ENCODE results near the gene IFIT5. TPM values are rescaled to one million over a fixed set of nuclear protein-coding genes. Genes with fewer than 3 reads are reported as not detected.

Gene IFIT5
- total and polyA plus RNA-seq, 9 donors: 7.7 to 13.7 (median 11.1) TPM

DNA sequence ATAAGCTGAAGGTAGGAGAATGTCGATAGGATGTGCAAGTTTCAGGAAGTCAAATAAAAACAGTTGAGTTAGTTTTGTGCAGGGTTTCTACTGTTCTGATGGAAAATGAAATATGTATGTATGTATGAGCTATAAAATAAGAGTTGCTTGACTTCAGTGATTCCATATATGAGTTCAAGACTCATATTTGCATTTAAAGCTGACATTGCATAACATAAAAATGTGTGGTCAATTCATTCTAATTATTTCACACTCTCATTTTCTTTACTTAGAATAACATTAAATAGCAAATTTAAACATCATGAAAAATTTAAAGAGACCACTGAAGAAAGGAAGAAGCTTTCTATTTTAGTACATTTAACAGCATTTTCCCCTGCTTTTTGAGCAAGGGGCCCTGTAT, 37.8 kb downstream of the IFIT5 start:
- DNase-seq: no peak

DNA sequence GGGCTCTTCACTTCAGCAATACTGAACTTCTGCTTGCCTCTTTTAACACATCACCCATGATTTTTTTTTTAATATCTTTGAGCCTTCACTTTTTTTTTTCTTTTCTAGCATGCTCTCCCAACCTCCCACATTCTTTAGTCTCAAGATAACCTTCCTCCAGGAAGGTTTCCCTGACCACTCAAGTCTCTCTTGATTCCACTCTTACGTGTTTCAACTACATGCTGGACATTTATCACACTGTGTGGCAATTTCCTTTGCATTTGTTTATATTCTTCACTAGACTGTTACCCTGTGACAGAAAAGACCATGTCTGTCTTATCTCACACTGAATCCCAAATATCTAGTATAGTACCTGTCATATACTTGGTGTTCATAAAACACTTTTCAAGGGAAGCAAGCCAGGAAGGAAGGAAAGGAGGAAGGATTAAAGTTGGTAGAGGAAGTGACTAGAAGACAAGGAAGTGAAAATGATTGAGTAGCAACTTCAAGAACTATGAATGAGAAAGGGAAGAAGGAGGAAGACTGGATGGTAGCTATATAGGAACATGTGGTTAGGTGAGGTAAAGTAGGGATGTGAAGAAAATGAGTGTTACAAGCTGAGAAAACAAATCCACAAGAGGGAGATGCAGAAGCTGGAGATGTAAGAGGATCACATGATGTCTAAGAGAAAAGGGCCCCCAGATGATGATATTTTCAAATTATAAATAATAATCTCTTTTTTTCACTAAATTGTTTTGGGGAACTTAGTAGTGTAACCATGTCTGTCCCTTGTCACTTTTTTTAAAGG, 40.4 kb downstream of the IFIT5 start:
- H3K4me3 ChIP-seq (ENCODE audit: low read length): no peak overlapping the region
- DNase-seq: no peak
- WGBS (ENCODE audit: insufficient coverage): 67% methylated on average over 1 of the region's 1 CpG

More for the DNA sequence above, 37.8 kb downstream of the IFIT5 start:
- no peak overlapping the region for H3K4me3 ChIP-seq (ENCODE audit: low read length)
- no peaks in the 10 kb centered on the region for H3K9me3 ChIP-seq (replicated peaks; ENCODE audit: control insufficient read depth, low read depth, low read length)
- H3K36me3 ChIP-seq (ENCODE audit: control insufficient read depth, insufficient read depth, low read length): no peaks in the 10 kb centered on the region
- H3K27me3 ChIP-seq (ENCODE audit: control insufficient read depth, insufficient read depth, low read length): no peaks in the 10 kb centered on the region
- H3K4me1 ChIP-seq (ENCODE audit: control insufficient read depth, insufficient read depth, low read length): no peaks in the 10 kb centered on the region
- no CpG with 5 or more reads among the region's 1 CpG for WGBS (ENCODE audit: insufficient coverage)
- no peak overlapping the region for H3K27ac ChIP-seq (ENCODE audit: low read length)

DNA sequence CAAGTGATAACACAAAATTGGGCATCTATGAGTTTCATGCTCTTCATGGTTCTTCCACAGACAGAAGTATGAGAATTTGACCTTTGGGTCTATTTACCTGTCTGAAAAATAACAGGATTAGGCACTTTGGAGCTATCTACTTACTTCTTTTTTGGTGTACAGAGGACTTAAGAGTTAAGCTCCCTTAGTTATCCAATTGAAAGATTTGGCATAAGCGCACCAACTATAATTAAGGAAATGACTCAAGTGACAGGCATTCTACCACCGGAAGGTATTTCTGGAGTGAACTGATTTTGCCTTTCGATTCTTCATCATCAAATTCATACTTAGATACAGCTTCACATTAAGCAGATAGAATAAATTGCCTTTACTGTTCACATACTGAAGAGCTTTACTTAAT, 43.9 kb downstream of the IFIT5 start:
- H3K36me3 ChIP-seq (ENCODE audit: control insufficient read depth, insufficient read depth, low read length): no peaks in the 10 kb centered on the region
- WGBS (ENCODE audit: insufficient coverage): no CpG with 5 or more reads among the region's 3 CpGs
- H3K9me3 ChIP-seq (replicated peaks; ENCODE audit: control insufficient read depth, low read depth, low read length): no peaks in the 10 kb centered on the region
- H3K27me3 ChIP-seq (ENCODE audit: control insufficient read depth, insufficient read depth, low read length): no peaks in the 10 kb centered on the region
- no peaks in the 10 kb centered on the region for H3K4me1 ChIP-seq (ENCODE audit: control insufficient read depth, insufficient read depth, low read length)
- H3K4me3 ChIP-seq (ENCODE audit: low read length): no peak overlapping the region
- DNase-seq: no peak
- no peak overlapping the region for H3K27ac ChIP-seq (ENCODE audit: low read length)

More for the DNA sequence above, 40.4 kb downstream of the IFIT5 start:
- H3K27ac ChIP-seq (ENCODE audit: low read length): no peak overlapping the region
- no peaks in the 10 kb centered on the region for H3K4me1 ChIP-seq (ENCODE audit: control insufficient read depth, insufficient read depth, low read length)
- H3K27me3 ChIP-seq (ENCODE audit: control insufficient read depth, insufficient read depth, low read length): no peaks in the 10 kb centered on the region
- no peaks in the 10 kb centered on the region for H3K9me3 ChIP-seq (replicated peaks; ENCODE audit: control insufficient read depth, low read depth, low read length)
- H3K36me3 ChIP-seq (ENCODE audit: control insufficient read depth, insufficient read depth, low read length): no peaks in the 10 kb centered on the region

DNA sequence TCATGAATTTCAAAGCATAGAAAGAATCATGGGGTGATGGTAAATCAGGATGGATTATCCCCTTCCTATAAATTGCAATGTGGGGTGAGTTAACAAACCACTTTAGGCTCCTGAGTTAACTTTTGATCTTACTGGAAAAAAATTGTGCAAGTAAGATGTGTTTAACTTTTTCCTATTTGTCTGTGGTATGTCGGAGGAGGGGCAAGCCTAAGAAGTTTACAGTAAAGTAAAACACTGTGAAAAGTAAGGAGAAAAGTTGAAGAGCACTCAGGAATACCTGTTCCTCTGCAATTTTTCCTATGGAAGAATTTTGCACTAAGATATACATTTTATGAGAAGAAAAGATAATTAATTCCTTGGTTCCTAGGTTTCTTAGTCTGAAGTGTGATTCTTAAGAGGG, 44.4 kb downstream of the IFIT5 start:
- Histone ChIP-seq H3K4me3 (ENCODE audit: low read length) (no peak overlapping the region), H3K27ac (ENCODE audit: low read length) (no peak overlapping the region), H3K27me3 (ENCODE audit: control insufficient read depth, insufficient read depth, low read length) (no peaks in the 10 kb centered on the region), H3K4me1 (ENCODE audit: control insufficient read depth, insufficient read depth, low read length) (no peaks in the 10 kb centered on the region), H3K36me3 (ENCODE audit: control insufficient read depth, insufficient read depth, low read length) (no peaks in the 10 kb centered on the region), H3K9me3 (replicated peaks; ENCODE audit: control insufficient read depth, low read depth, low read length) (no peaks in the 10 kb centered on the region)
- DNase-seq: no peak
- WGBS (ENCODE audit: insufficient coverage): 100% methylated on average over 1 of the region's 1 CpG

DNA sequence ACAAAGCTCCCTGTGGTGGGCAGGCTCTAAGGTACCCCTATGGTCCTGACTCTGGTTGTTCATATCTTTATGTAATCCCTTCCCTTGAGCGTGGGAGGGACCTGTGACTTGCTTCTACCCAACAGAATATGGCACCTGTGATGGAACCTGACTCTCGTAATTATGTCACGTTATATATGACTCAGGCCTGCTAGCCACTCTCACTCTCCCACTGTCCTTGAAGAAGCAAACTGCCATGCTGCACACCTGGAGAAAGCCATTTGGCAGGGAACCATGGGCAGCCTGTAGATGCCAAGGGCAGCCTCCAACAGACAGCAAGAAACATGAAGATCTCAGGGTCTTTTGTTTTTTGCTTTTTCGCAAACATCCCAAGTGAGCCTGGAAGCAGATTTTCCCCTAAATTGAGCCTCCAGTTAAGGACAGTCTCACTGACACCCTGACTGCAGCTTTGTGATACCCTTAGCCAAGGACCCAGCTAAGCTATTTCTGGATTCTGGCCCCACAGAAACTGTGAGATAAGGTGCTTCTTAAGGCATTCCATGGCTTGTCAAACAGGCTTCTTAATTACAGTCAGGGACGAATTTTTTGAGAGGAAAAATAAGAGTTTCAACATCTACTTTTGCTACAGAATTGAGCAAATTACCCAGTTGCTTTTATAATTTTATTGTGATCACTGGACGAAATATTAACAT, 49.6 kb downstream of the IFIT5 start:
- Histone ChIP-seq H3K27ac (ENCODE audit: low read length) (no peak overlapping the region), H3K27me3 (ENCODE audit: control insufficient read depth, insufficient read depth, low read length) (no peaks in the 10 kb centered on the region), H3K4me3 (ENCODE audit: low read length) (no peak overlapping the region), H3K36me3 (ENCODE audit: control insufficient read depth, insufficient read depth, low read length) (no peaks in the 10 kb centered on the region), H3K4me1 (ENCODE audit: control insufficient read depth, insufficient read depth, low read length) (no peaks in the 10 kb centered on the region), H3K9me3 (replicated peaks; ENCODE audit: control insufficient read depth, low read depth, low read length) (no peaks in the 10 kb centered on the region)
- no peak for DNase-seq
- WGBS (ENCODE audit: insufficient coverage): 100% methylated on average over 2 of the region's 6 CpGs

DNA sequence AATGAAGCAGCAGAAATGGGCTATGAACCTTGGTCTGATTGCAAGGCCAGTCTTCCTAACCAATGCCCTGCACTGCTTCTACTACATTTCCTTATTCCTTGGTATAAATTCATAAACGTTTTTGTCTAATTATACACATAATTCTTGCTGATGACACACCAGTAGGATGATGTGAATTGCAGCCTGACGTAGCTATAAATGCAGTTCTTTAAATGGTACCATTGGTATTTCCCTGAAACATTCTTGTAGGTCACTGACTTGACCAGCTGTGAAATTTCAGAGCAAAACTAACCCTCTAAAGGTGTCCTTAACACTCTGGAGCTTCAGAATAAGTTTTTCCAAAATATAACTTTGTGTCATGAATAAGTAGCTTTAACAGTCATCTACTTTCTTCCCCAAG, 50.8 kb downstream of the IFIT5 start:
- H3K4me1 ChIP-seq (ENCODE audit: control insufficient read depth, insufficient read depth, low read length): no peaks in the 10 kb centered on the region
- H3K9me3 ChIP-seq (replicated peaks; ENCODE audit: control insufficient read depth, low read depth, low read length): no peaks in the 10 kb centered on the region
- DNase-seq: no peak
- no peak overlapping the region for H3K4me3 ChIP-seq (ENCODE audit: low read length)
- no CpG with 5 or more reads among the region's 2 CpGs for WGBS (ENCODE audit: insufficient coverage)
- H3K27ac ChIP-seq (ENCODE audit: low read length): no peak overlapping the region
- H3K27me3 ChIP-seq (ENCODE audit: control insufficient read depth, insufficient read depth, low read length): no peaks in the 10 kb centered on the region
- H3K36me3 ChIP-seq (ENCODE audit: control insufficient read depth, insufficient read depth, low read length): no peaks in the 10 kb centered on the region

DNA sequence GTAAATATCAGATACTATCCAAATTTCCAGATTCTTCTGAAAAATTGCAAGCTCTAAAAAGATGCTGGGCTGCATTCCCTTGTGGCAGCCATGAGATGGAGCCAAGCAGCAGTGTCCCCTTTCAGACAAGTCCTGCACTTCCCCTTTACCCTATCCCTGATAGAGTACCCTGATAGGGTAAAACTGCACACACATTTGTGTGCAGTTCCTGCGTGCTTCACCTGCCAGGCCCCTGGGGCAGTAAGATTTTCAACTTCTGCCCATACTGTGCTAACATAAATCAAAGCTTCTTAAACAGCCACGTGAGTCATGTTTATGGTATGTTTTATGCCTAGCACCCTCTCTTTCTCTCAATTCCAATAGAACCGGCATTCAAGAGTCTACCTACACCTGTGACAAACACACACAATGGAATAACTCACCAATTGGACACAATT, 52.2 kb downstream of the IFIT5 start:
- no CpG with 5 or more reads among the region's 3 CpGs for whole genome bisulfite sequencing (ENCODE audit: insufficient coverage)
- no peak overlapping the region for H3K4me3 ChIP-seq (ENCODE audit: low read length)
- no peaks in the 10 kb centered on the region for H3K9me3 ChIP-seq (replicated peaks; ENCODE audit: control insufficient read depth, low read depth, low read length)
- H3K36me3 ChIP-seq (ENCODE audit: control insufficient read depth, insufficient read depth, low read length): no peaks in the 10 kb centered on the region
- DNase-seq: peak; percentile 39
- H3K27ac ChIP-seq (ENCODE audit: low read length): no peak overlapping the region
- no peaks in the 10 kb centered on the region for H3K4me1 ChIP-seq (ENCODE audit: control insufficient read depth, insufficient read depth, low read length)
- H3K27me3 ChIP-seq (ENCODE audit: control insufficient read depth, insufficient read depth, low read length): no peaks in the 10 kb centered on the region

DNA sequence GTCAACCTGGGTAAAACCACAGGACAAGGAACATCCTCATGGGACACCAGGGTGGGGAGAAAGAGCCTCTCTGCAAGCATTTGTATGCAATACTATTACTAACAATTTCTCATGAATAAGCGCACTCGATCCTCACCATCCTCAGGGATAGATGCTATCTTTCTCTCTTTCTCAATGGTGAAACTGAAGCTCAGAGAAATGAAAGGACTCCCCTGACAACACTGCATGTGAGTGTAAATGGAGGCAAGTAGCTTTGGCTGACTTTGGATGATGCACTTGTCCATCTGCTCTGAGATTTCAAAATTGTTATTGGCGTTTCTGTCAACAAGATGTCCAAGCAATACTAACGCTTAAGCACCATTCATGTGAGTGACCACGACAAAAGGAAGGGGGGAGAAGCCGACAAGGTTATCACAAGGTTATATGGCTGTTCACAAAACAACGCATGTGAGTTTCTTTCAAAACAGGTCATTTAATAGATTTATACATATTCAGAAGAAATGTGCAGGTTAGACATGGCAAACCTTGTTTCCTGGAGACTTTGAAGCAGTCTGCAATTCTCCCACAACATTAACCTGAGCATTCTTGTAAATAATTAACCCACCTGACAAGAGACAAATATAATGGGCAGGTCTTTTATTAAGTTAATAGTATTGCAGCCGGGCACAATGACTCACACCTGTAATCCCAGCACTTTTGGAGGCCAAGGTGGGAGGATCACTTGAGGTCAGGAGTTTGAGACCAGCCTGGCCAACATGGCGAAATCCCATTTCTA, 54.0 kb downstream of the IFIT5 start:
- no peak for DNase-seq
- no peak overlapping the region for H3K4me3 ChIP-seq (ENCODE audit: low read length)
- H3K27me3 ChIP-seq (ENCODE audit: control insufficient read depth, insufficient read depth, low read length): no peaks in the 10 kb centered on the region
- H3K36me3 ChIP-seq (ENCODE audit: control insufficient read depth, insufficient read depth, low read length): no peaks in the 10 kb centered on the region
- H3K27ac ChIP-seq (ENCODE audit: low read length): no peak overlapping the region
- no peaks in the 10 kb centered on the region for H3K9me3 ChIP-seq (replicated peaks; ENCODE audit: control insufficient read depth, low read depth, low read length)
- WGBS (ENCODE audit: insufficient coverage): 100% methylated on average over 3 of the region's 9 CpGs
- no peaks in the 10 kb centered on the region for H3K4me1 ChIP-seq (ENCODE audit: control insufficient read depth, insufficient read depth, low read length)

DNA sequence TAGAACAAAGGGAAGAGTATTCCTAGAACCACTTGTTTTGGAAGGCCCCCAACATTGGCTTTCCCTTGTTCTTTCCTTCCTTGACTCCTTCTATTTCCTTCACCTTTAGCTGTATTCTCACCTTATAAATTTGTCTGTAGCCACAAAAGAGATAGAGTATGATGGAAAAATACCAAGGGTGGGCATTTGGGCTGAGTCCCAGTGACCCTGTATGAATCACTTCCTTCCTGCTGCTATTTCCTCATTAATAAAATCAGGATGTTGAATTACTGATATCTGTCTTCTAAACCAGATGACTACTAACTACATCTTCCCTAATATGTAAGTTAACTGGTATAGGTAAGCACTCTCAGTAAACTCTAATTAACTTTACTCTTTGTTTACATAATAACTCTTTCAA, 55.1 kb downstream of the IFIT5 start:
- no peak overlapping the region for H3K4me3 ChIP-seq (ENCODE audit: low read length)
- H3K27me3 ChIP-seq (ENCODE audit: control insufficient read depth, insufficient read depth, low read length): no peaks in the 10 kb centered on the region
- no peaks in the 10 kb centered on the region for H3K9me3 ChIP-seq (replicated peaks; ENCODE audit: control insufficient read depth, low read depth, low read length)
- no peaks in the 10 kb centered on the region for H3K4me1 ChIP-seq (ENCODE audit: control insufficient read depth, insufficient read depth, low read length)
- H3K27ac ChIP-seq (ENCODE audit: low read length): no peak overlapping the region
- no peaks in the 10 kb centered on the region for H3K36me3 ChIP-seq (ENCODE audit: control insufficient read depth, insufficient read depth, low read length)
- no peak for DNase-seq
